HepG2 (cell line): ENCODE data around the gene EXOSC6. TPM values are rescaled to one million over a fixed set of nuclear protein-coding genes. Genes with fewer than 3 reads are reported as not detected.

Experiments used
- ARHGAP35 ChIP-seq: sonication (generic); formaldehyde crosslinking; IDR thresholded peaks from 2 replicates; pipeline ENCODE4 v1.9.0; 2022; ENCODE audit warnings: mild to moderate bottlenecking, inconsistent platforms, moderate library complexity, missing genetic modification reagents, borderline replicate concordance
- BCLAF1 ChIP-seq: fragments of 450-650 bp; IDR thresholded peaks from 2 replicates; pipeline ENCODE4 v1.6.1; 2017; ENCODE audit warnings: mild to moderate bottlenecking
- CCDC6 ChIP-seq: sonication (generic); formaldehyde crosslinking; IDR thresholded peaks from 2 replicates; pipeline ENCODE4 v1.8.1; 2022; ENCODE audit warnings: mild to moderate bottlenecking, missing genetic modification reagents, moderate library complexity
- CERS6 ChIP-seq: sonication (generic); formaldehyde crosslinking; IDR thresholded peaks from 2 replicates; pipeline ENCODE4 v1.5.0; 2020; ENCODE audit warnings: missing genetic modification reagents
- HNF4A ChIP-seq: sonication (generic); formaldehyde crosslinking; IDR thresholded peaks from 2 replicates; pipeline ENCODE4 v1.4.0; 2020; ENCODE audit warnings: missing genetic modification reagents
- IRX3 ChIP-seq: sonication (generic); formaldehyde crosslinking; IDR thresholded peaks from 2 replicates; pipeline ENCODE4 v1.8.1; 2023; ENCODE audit warnings: mild to moderate bottlenecking, low read depth, missing genetic modification reagents, borderline replicate concordance
- KMT2A ChIP-seq: sonication (generic); formaldehyde crosslinking; IDR thresholded peaks from 2 replicates; pipeline ENCODE4 v1.4.0; 2020; ENCODE audit warnings: missing genetic modification reagents
- MTF1 ChIP-seq: sonication (generic); formaldehyde crosslinking; IDR thresholded peaks from 2 replicates; pipeline ENCODE4 v1.5.0; 2020; ENCODE audit warnings: missing genetic modification reagents
- PBX3 ChIP-seq: sonication (generic); formaldehyde crosslinking; IDR thresholded peaks from 2 replicates; pipeline ENCODE4 v1.8.1; 2023; ENCODE audit warnings: missing genetic modification reagents, inconsistent platforms, borderline replicate concordance
- PCBP1 ChIP-seq: fragments of 200-400 bp; formaldehyde crosslinking; IDR thresholded peaks from 2 replicates; pipeline ENCODE4 v1.6.1; 2017; ENCODE audit warnings: mild to moderate bottlenecking, low read depth, low read length, borderline replicate concordance
- PHB2 ChIP-seq: fragments of 450-650 bp; IDR thresholded peaks from 2 replicates; pipeline ENCODE4 v1.6.1; 2018; ENCODE audit not compliant: partially characterized antibody
- SMARCC2 ChIP-seq: fragments of 450-650 bp; IDR thresholded peaks from 2 replicates; pipeline ENCODE4 v1.6.1; 2017; ENCODE audit warnings: antibody characterized with exemption, mild to moderate bottlenecking
- SNAI1 ChIP-seq: sonication (generic); formaldehyde crosslinking; IDR thresholded peaks from 2 replicates; pipeline ENCODE4 v1.5.0; 2020; ENCODE audit warnings: mild to moderate bottlenecking, missing genetic modification reagents, borderline replicate concordance
- SPEN ChIP-seq: sonication (generic); formaldehyde crosslinking; IDR thresholded peaks from 2 replicates; pipeline ENCODE4 v1.5.1; 2020; ENCODE audit warnings: low read depth, mild to moderate bottlenecking, missing genetic modification reagents
- ZBTB38 ChIP-seq: sonication (generic); formaldehyde crosslinking; IDR thresholded peaks from 2 replicates; pipeline ENCODE4 v1.5.1; 2020; ENCODE audit warnings: mild to moderate bottlenecking, missing genetic modification reagents
- ZHX1 ChIP-seq: sonication (generic); formaldehyde crosslinking; IDR thresholded peaks from 2 replicates; pipeline ENCODE4 v1.8.1; 2022; ENCODE audit warnings: low read depth, mild to moderate bottlenecking, missing genetic modification reagents
- ZNF263 ChIP-seq: sonication (generic); formaldehyde crosslinking; IDR thresholded peaks from 2 replicates; pipeline ENCODE4 v1.4.0; 2020; ENCODE audit warnings: missing genetic modification reagents
- ZNF282 ChIP-seq: fragments of 450-650 bp; IDR thresholded peaks from 2 replicates; pipeline ENCODE4 v1.6.1; 2018; ENCODE audit not compliant: partially characterized antibody
- ZNF33A ChIP-seq: sonication (generic); formaldehyde crosslinking; IDR thresholded peaks from 2 replicates; pipeline ENCODE4 v1.5.1; 2020; ENCODE audit warnings: missing genetic modification reagents, mild to moderate bottlenecking, moderate library complexity, borderline replicate concordance
- ZNF543 ChIP-seq: sonication (generic); formaldehyde crosslinking; IDR thresholded peaks from 2 replicates; pipeline ENCODE4 v1.4.0; 2020; ENCODE audit warnings: mild to moderate bottlenecking, missing genetic modification reagents
- polyA plus RNA-seq, 8 experiments: library from polyadenylated mRNA; depleted of rRNA in 3 of 8; stranded (reverse) in 7 of 8; unstranded in 1 of 8; fragments of >200 nt; fragmentation: Illumina TruSeq in 4 of 8; extraction: Trizol in 4 of 8; gene quantifications; 2 replicates each; pipeline versions ENCODE4 v1.2.1 to v1.2.3, GENCODE V29; 2011 to 2016; ENCODE audit warnings: low read depth in 4 of 8, missing spikeins in 1 of 8, mixed read lengths in 1 of 8; ENCODE audit not compliant: insufficient read depth in 1 of 8
- total RNA-seq, 5 experiments: library from RNA; depleted of rRNA; stranded (reverse); fragments of >200 nt; fragmentation: Illumina TruSeq; extraction: Trizol; gene quantifications; 2 replicates each; pipeline ENCODE4 v1.2.3, GENCODE V29; 2016; ENCODE audit warnings: low read depth in 1 of 5

EXOSC6 gene
- total and polyA plus RNA-seq, 2 of the 13 experiments (the other 11 are each of a cell fraction or from before 2014, with no cell fraction given): 13.1 to 39.9 TPM

GRCh38 chr16:70298988-70299938 is 47.5 kb upstream of the EXOSC6 start, which contains the start of gene DDX19B (continued):
- TF ChIP-seq ZNF543 (CRISPR knock-in tag): peak; percentile 91
- no peak for TF ChIP-seq PHB2
- TF ChIP-seq CERS6: no peak
- TF ChIP-seq CCDC6 (CRISPR knock-in tag): peak; percentile 94; the same call in 1 of the 2 replicates
- peak; percentile 80; the same call in 1 of the 2 replicates for TF ChIP-seq PCBP1
- TF ChIP-seq KMT2A: peak; percentile 91
- no peak for TF ChIP-seq PBX3 (CRISPR knock-in tag)
- TF ChIP-seq SNAI1 (CRISPR knock-in tag): peak; percentile 98
- peak; percentile 83 for TF ChIP-seq ZBTB38 (CRISPR knock-in tag)
- no peak; the same call in none of the 2 replicates for TF ChIP-seq ZHX1 (CRISPR knock-in tag)
- TF ChIP-seq MTF1 (CRISPR knock-in tag): no peak
- TF ChIP-seq ZNF33A (CRISPR knock-in tag): no peak
- TF ChIP-seq BCLAF1: no peak
- TF ChIP-seq ARHGAP35 (CRISPR knock-in tag): peak; percentile 83
- TF ChIP-seq SMARCC2: no peak
- no peak for TF ChIP-seq ZNF282
- TF ChIP-seq HNF4A: peak; percentile 91
- peak; percentile 89; the same call in 1 of the 2 replicates for TF ChIP-seq IRX3
- TF ChIP-seq ZNF263: peak; percentile 100
- TF ChIP-seq SPEN (CRISPR knock-in tag): peak; percentile 98
